ENCODE measurements around the gene HFM1.

Gene HFM1

GRCh38 chr1:91226741-91227140 is 177.9 kb downstream of the HFM1 start:
- no peak for DNase-seq

GRCh38 chr1:91224878-91225277 is 179.8 kb downstream of the HFM1 start:
- DNase-seq, result no peak

- no peak for DNase-seq
Observed at GRCh38 chr1:91221017-91221416, 183.6 kb downstream of the HFM1 start.

GRCh38 chr1:91217911-91218310 is 186.7 kb downstream of the HFM1 start:
- no peak for DNase-seq
